Caco-2 (cell line): ENCODE measurements around the gene KYNU. TPM values are rescaled to one million over a fixed set of nuclear protein-coding genes. Genes with fewer than 3 reads are reported as not detected.

ENCODE experiments used
- BruUV-seq: library from RNA; stranded (reverse); fragments of 400-500 nt; replicated peaks from 2 replicates; lab custom pipeline; 2021; lab: Mats Ljungman, UMichigan
- CTCF ChIA-PET: fragments of 300-600 bp; sonication (Branson Sonifier 250); formaldehyde crosslinking; loops from one replicate; lab custom pipeline; 2022; ENCODE audit warnings: antibody characterized with exemption; lab: Charles Lee
- POLR2A ChIA-PET: fragments of 300-600 bp; sonication (Branson Sonifier 250); formaldehyde crosslinking; loops from one replicate; lab custom pipeline; 2022; ENCODE audit warnings: antibody characterized with exemption; lab: Charles Lee
- DNase-seq, 2 experiments: peaks; one replicate each; pipeline versions ENCODE4 v3.0.0 to v3.0.0-alpha.2; 2020 to 2022
- H3K27me3 ChIP-seq: replicated peaks from 2 replicates; pipeline ENCODE4 v1.6.0; 2011; ENCODE audit warnings: low read length; ENCODE audit not compliant: control insufficient read depth, insufficient read depth
- H3K36me3 ChIP-seq: 2 replicates; pipeline ENCODE4 v1.5.1; 2011; ENCODE audit warnings: low read length; ENCODE audit not compliant: control insufficient read depth, insufficient read depth
- H3K4me1 ChIP-seq: fragments of 250-450 bp; sonication (Bioruptor Pico); 2 replicates; pipeline ENCODE4 v1.5.1; 2020; ENCODE audit warnings: mild to moderate bottlenecking
- H3K4me3 ChIP-seq: 2 replicates; pipeline ENCODE4 v1.5.1; 2011; ENCODE audit warnings: low read depth, mild to moderate bottlenecking, control low read depth, low read length
- H3K9me3 ChIP-seq: fragments of 250-450 bp; sonication (Bioruptor Pico); 2 replicates; pipeline ENCODE4 v1.5.1; 2020; ENCODE audit warnings: mild to moderate bottlenecking, moderate library complexity
- H3K27ac Mint-ChIP-seq: one replicate; pipeline ENCODE4 v1.8.0; 2022; ENCODE audit warnings: mixed read lengths; ENCODE audit not compliant: unreplicated experiment
- H3K27me3 Mint-ChIP-seq: one replicate; pipeline ENCODE4 v1.8.0; 2022; ENCODE audit warnings: mixed read lengths; ENCODE audit not compliant: insufficient read depth, unreplicated experiment
- H3K36me3 Mint-ChIP-seq: one replicate; pipeline ENCODE4 v1.8.0; 2022; ENCODE audit warnings: mild to moderate bottlenecking, mixed read lengths; ENCODE audit not compliant: insufficient read depth, unreplicated experiment
- H3K4me1 Mint-ChIP-seq: one replicate; pipeline ENCODE4 v1.8.0; 2022; ENCODE audit warnings: low read depth, mixed read lengths; ENCODE audit not compliant: unreplicated experiment
- H3K4me3 Mint-ChIP-seq: one replicate; pipeline ENCODE4 v1.8.0; 2022; ENCODE audit warnings: mild to moderate bottlenecking, moderate library complexity, mixed read lengths; ENCODE audit not compliant: unreplicated experiment
- H3K9me3 Mint-ChIP-seq: one replicate; pipeline ENCODE4 v1.8.0; 2022; ENCODE audit warnings: mixed read lengths; ENCODE audit not compliant: unreplicated experiment
- CTCF ChIP-seq, 2 experiments: fragments of 200-600 bp in 1 of 2; IDR thresholded peaks; 1 replicate in 1 of 2; 2 replicates in 1 of 2; pipeline versions ENCODE4 v1.5.1 to v1.8.0; 2011 to 2022; ENCODE audit warnings: antibody characterized with exemption in 1 of 2, control low read depth in 1 of 2, inconsistent platforms in 1 of 2, low read depth in 1 of 2, low read length in 1 of 2, mild to moderate bottlenecking in 1 of 2, moderate library complexity in 1 of 2; ENCODE audit not compliant: insufficient read depth in 1 of 2, severe bottlenecking in 1 of 2, unreplicated experiment in 1 of 2
- intact Hi-C: fragments of 100-400 bp; cut with micrococcal nuclease; formaldehyde crosslinking; loops from one replicate; pipeline ENCODE4 v1.10.0; 2022; ENCODE audit not compliant: unreplicated experiment
- total RNA-seq: library from RNA; stranded (reverse); gene quantifications from 2 replicates; pipeline ENCODE4 v1.2.3, GENCODE V29; 2022

KYNU gene
- total RNA-seq, 1 experiment from 2014 or later: 4.3 TPM

- intact Hi-C loops: no loop called here
- TF ChIP-seq CTCF (IDR thresholded peaks at IDR 0.05; ENCODE audit: insufficient read depth in 1 of 2, low read depth in 1 of 2, low read length in 1 of 2, severe bottlenecking in 1 of 2, unreplicated experiment in 1 of 2): no peak
- CTCF ChIA-PET: no interaction called here
- BruUV-seq: no TSS peak
- Histone ChIP-seq H3K4me1 (peaks cover 10% of the 10 kb centered on the region; the same call in 1 of the 2 replicates), H3K36me3 (no peaks in the 10 kb centered on the region; the same call in 1 of the 2 replicates), H3K27me3 (no peaks in the 10 kb centered on the region; the same call in 1 of the 2 replicates), H3K4me3 (no peak overlapping the region), H3K9me3 (peaks cover 7% of the 10 kb centered on the region; the same call in 1 of the 2 replicates)
- Mint-ChIP-seq H3K9me3 (peaks cover 8% of the 10 kb centered on the region), H3K4me1 (peaks cover 20% of the 10 kb centered on the region), H3K36me3 (no peaks in the 10 kb centered on the region), H3K27ac (no peak overlapping the region), H3K27me3 (no peaks in the 10 kb centered on the region), H3K4me3 (no peak overlapping the region)
- no peak for DNase-seq
- POLR2A ChIA-PET: no interaction called here
Measured at GRCh38 chr2:142865924-142866323, 11.5 kb upstream of the KYNU start.

DNA sequence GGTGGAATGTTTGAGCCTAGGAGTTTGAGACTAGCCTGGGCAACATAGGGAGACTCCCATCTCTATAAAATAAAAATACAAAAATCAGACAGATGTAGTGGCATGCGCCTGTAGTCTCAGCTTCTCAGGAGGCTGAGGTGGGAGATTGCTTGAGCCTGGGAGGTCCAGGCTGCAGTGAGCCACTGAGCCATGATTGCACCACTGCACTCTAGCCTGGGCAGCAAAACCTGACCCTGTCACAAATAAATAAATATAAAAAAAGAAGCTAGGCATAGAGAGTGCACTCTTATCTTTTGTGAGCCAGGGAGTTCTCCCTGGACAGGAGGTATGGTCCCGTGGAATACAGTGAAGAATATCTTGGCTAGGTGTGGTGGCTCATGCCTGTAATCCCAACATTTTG is 11.0 kb upstream of the KYNU start:
- H3K36me3 ChIP-seq: no peaks in the 10 kb centered on the region; the same call in 1 of the 2 replicates
- Mint-ChIP-seq H3K27me3 (no peaks in the 10 kb centered on the region), H3K4me1 (peaks cover 20% of the 10 kb centered on the region), H3K4me3 (no peak overlapping the region), H3K9me3 (peaks cover 8% of the 10 kb centered on the region), H3K27ac (no peak overlapping the region), H3K36me3 (no peaks in the 10 kb centered on the region)
- no peaks in the 10 kb centered on the region; the same call in 1 of the 2 replicates for H3K27me3 ChIP-seq
- POLR2A ChIA-PET: no interaction called here
- H3K9me3 ChIP-seq: peaks cover 7% of the 10 kb centered on the region; the same call in 1 of the 2 replicates
- no peak for TF ChIP-seq CTCF (IDR thresholded peaks at IDR 0.05; ENCODE audit: insufficient read depth in 1 of 2, low read depth in 1 of 2, low read length in 1 of 2, severe bottlenecking in 1 of 2, unreplicated experiment in 1 of 2)
- H3K4me3 ChIP-seq: no peak overlapping the region
- BruUV-seq: no TSS peak
- H3K4me1 ChIP-seq: peaks cover 10% of the 10 kb centered on the region; the same call in 1 of the 2 replicates
- no peak for DNase-seq
- intact Hi-C loops: no loop called here
- CTCF ChIA-PET: no interaction called here

- no peaks in the 10 kb centered on the region; the same call in 1 of the 2 replicates for H3K27me3 ChIP-seq
- Mint-ChIP-seq H3K4me1 (peaks cover 20% of the 10 kb centered on the region), H3K4me3 (no peak overlapping the region), H3K27ac (no peak overlapping the region), H3K27me3 (no peaks in the 10 kb centered on the region), H3K36me3 (no peaks in the 10 kb centered on the region), H3K9me3 (peaks cover 8% of the 10 kb centered on the region)
- DNase-seq: no peak
- ChIA-PET CTCF (no interaction called here), POLR2A (no interaction called here)
- no peak for TF ChIP-seq CTCF (IDR thresholded peaks at IDR 0.05; ENCODE audit: insufficient read depth in 1 of 2, low read depth in 1 of 2, low read length in 1 of 2, severe bottlenecking in 1 of 2, unreplicated experiment in 1 of 2)
- H3K36me3 ChIP-seq: no peaks in the 10 kb centered on the region; the same call in 1 of the 2 replicates
- peaks cover 10% of the 10 kb centered on the region; the same call in 1 of the 2 replicates for H3K4me1 ChIP-seq
- intact Hi-C loops: no loop called here
- no TSS peak for BruUV-seq
- H3K4me3 ChIP-seq: no peak overlapping the region
- H3K9me3 ChIP-seq: peaks cover 7% of the 10 kb centered on the region; the same call in 1 of the 2 replicates
Measured at GRCh38 chr2:142867136-142867535, 10.3 kb upstream of the KYNU start.
